Measurements from ENCODE around the gene TMEM200A.

DNA sequence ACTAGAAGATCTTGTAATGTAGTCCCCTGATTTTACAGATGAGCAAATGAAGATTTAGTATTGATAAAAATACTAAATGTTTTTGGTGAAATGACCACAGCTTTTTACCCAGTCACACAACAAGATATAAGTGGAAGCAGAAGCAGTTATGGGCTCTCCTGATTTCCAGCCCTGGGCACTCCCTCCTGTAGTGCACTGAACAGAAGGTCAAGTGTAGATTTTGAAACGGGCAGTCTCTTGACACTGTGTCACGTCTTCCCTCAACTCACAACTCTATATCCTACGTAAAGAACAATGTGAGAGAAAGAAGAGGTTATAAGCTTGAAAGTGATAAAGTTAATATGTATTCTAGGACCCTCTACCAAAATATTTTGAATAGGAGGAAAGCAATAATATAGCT is 23.3 kb downstream of the TMEM200A start:
- TF ChIP-seq POLR2AphosphoS5 (IDR thresholded peaks at IDR 0.05) (no peak), EP300 (IDR thresholded peaks at IDR 0.05) (no peak)
- TF ChIP-seq, protein P1, sequence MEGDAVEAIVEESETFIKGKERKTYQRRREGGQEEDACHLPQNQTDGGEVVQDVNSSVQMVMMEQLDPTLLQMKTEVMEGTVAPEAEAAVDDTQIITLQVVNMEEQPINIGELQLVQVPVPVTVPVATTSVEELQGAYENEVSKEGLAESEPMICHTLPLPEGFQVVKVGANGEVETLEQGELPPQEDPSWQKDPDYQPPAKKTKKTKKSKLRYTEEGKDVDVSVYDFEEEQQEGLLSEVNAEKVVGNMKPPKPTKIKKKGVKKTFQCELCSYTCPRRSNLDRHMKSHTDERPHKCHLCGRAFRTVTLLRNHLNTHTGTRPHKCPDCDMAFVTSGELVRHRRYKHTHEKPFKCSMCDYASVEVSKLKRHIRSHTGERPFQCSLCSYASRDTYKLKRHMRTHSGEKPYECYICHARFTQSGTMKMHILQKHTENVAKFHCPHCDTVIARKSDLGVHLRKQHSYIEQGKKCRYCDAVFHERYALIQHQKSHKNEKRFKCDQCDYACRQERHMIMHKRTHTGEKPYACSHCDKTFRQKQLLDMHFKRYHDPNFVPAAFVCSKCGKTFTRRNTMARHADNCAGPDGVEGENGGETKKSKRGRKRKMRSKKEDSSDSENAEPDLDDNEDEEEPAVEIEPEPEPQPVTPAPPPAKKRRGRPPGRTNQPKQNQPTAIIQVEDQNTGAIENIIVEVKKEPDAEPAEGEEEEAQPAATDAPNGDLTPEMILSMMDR (IDR thresholded peaks at IDR 0.05): no peak

All from upper lobe of left lung (tissue), 4 donors.